ENCODE data around the gene ARL2BP. TPM values are rescaled to one million over a fixed set of nuclear protein-coding genes. Genes with fewer than 3 reads are reported as not detected.

Gene ARL2BP
- polyA plus RNA-seq, 5 donors = 64.8 to 81.7 (median 69.6) TPM

GRCh38 chr16:57279780-57280638, 35.0 kb downstream of the ARL2BP start:
- DNase-seq = no peak

- DNase-seq = no peak
Observed at GRCh38 chr16:57281791-57282190, 36.7 kb downstream of the ARL2BP start.

- DNase-seq = no peak
Observed at GRCh38 chr16:57282510-57283213, 37.6 kb downstream of the ARL2BP start.

GRCh38 chr16:57283214-57283958, 38.3 kb downstream of the ARL2BP start:
- DNase-seq = no peak

GRCh38 chr16:57283959-57284208, 38.8 kb downstream of the ARL2BP start:
- no peak for DNase-seq

GRCh38 chr16:57284209-57284951, 39.3 kb downstream of the ARL2BP start, which contains the start of gene PLLP:
TSS of gene PLLP (minus strand) at chr16:57284672. CDS start at chr16:57284540, 132 bp downstream.
- no peak for DNase-seq

- DNase-seq = no peak
Observed at GRCh38 chr16:57284952-57285363, 39.9 kb downstream of the ARL2BP start.

- DNase-seq = no peak
Observed at GRCh38 chr16:57285379-57285778, 40.3 kb downstream of the ARL2BP start.

GRCh38 chr16:57289391-57290257, 44.6 kb downstream of the ARL2BP start:
- DNase-seq = no peak

GRCh38 chr16:57297856-57298255, 52.8 kb downstream of the ARL2BP start:
- DNase-seq = no peak

- no peak for DNase-seq
Observed at GRCh38 chr16:57299009-57299718, 54.1 kb downstream of the ARL2BP start.

GRCh38 chr16:57299719-57300386, 54.8 kb downstream of the ARL2BP start:
- DNase-seq = peak; percentile 90 to 96

GRCh38 chr16:57300387-57301125, 55.5 kb downstream of the ARL2BP start:
- DNase-seq = peak; percentile 99 to 100

- DNase-seq = no peak
Observed at GRCh38 chr16:57301126-57301817, 56.2 kb downstream of the ARL2BP start.
